Liver (tissue), 9 donors: ENCODE data around the gene PLD3. TPM values are rescaled to one million over a fixed set of nuclear protein-coding genes. Genes with fewer than 3 reads are reported as not detected.
"Not testable (repeated sequence)": the region's sequence is repeated elsewhere in the genome, so short reads cannot be mapped to it uniquely, and the experiment has no call there.

Experiments
- DNase-seq: peaks from one replicate; pipeline ENCODE4 v3.0.0-alpha.2; 2017; ENCODE audit warnings: low spot score
- H3K27ac ChIP-seq, 2 donors: one replicate each; pipeline ENCODE4 v1.7.0; 2013; ENCODE audit warnings: inconsistent platforms in 2 of 2, low read length in 2 of 2, control low read depth in 1 of 2, low read depth in 1 of 2, mild to moderate bottlenecking in 1 of 2
- H3K27me3 ChIP-seq, 4 donors: one replicate each; pipeline versions ENCODE4 v1.6.1 to v1.7.0; 2013; ENCODE audit warnings: low read length in 3 of 4, inconsistent platforms in 1 of 4, mild to moderate bottlenecking in 1 of 4, moderate library complexity in 1 of 4; ENCODE audit not compliant: control insufficient read depth in 4 of 4, insufficient read depth in 4 of 4
- H3K36me3 ChIP-seq, 4 donors: one replicate each; pipeline versions ENCODE4 v1.6.1 to v1.7.0; 2013; ENCODE audit warnings: low read length in 3 of 4, mild to moderate bottlenecking in 3 of 4, low read depth in 1 of 4, moderate library complexity in 1 of 4; ENCODE audit not compliant: control insufficient read depth in 4 of 4, insufficient read depth in 3 of 4
- H3K4me1 ChIP-seq, 4 donors: one replicate each; pipeline versions ENCODE4 v1.6.1 to v1.7.0; 2013; ENCODE audit warnings: low read length in 3 of 4, mild to moderate bottlenecking in 3 of 4, moderate library complexity in 1 of 4; ENCODE audit not compliant: control insufficient read depth in 4 of 4, insufficient read depth in 4 of 4
- H3K4me3 ChIP-seq, 3 donors: one replicate each; pipeline versions ENCODE4 v1.6.1 to v1.7.0; 2013; ENCODE audit warnings: low read length in 3 of 3, control low read depth in 1 of 3, low read depth in 1 of 3, mild to moderate bottlenecking in 1 of 3
- H3K9ac ChIP-seq, 2 donors: one replicate each; pipeline ENCODE4 v1.7.0; 2013; ENCODE audit warnings: low read length in 2 of 2, mild to moderate bottlenecking in 2 of 2, moderate library complexity in 2 of 2, control low read depth in 1 of 2, low read depth in 1 of 2
- H3K9me3 ChIP-seq, 4 donors: one replicate each; pipeline versions ENCODE4 v1.6.1 to v1.7.0; 2013; ENCODE audit warnings: low read length in 3 of 4; ENCODE audit not compliant: control insufficient read depth in 4 of 4
- ATF3 ChIP-seq: IDR thresholded peaks from 2 replicates; pipeline ENCODE4 v1.6.1; 2016; ENCODE audit warnings: antibody characterized with exemption
- CTCF ChIP-seq: fragments of 150-350 bp; IDR thresholded peaks from 2 replicates; pipeline ENCODE4 v1.5.1; 2017; ENCODE audit warnings: improper control_type of control experiment, low read depth, low read length; ENCODE audit not compliant: missing input control
- EGR1 ChIP-seq, 2 donors: IDR thresholded peaks; 2 replicates each; pipeline ENCODE4 v1.6.1; 2016 to 2018; ENCODE audit warnings: antibody characterized with exemption in 2 of 2, low read depth in 2 of 2
- FOXA2 ChIP-seq: IDR thresholded peaks from 2 replicates; pipeline ENCODE4 v1.6.1; 2016; ENCODE audit warnings: antibody characterized with exemption
- GABPA ChIP-seq, 2 donors: IDR thresholded peaks in 1 of 2; conservative IDR thresholded peaks in 1 of 2; 2 replicates each; pipeline ENCODE4 v1.6.1; 2016; ENCODE audit warnings: antibody characterized with exemption in 2 of 2, mild to moderate bottlenecking in 1 of 2, moderate library complexity in 1 of 2
- HNF4A ChIP-seq, 2 donors: conservative IDR thresholded peaks; 2 replicates each; pipeline ENCODE4 v1.6.1; 2016; ENCODE audit warnings: antibody characterized with exemption in 2 of 2, mild to moderate bottlenecking in 2 of 2
- HNF4G ChIP-seq: IDR thresholded peaks from 2 replicates; pipeline ENCODE4 v1.6.1; 2016; ENCODE audit warnings: antibody characterized with exemption
- JUND ChIP-seq, 2 donors: IDR thresholded peaks; 2 replicates each; pipeline ENCODE4 v1.6.1; 2016; ENCODE audit warnings: antibody characterized with exemption in 2 of 2
- MAX ChIP-seq: IDR thresholded peaks from 2 replicates; pipeline ENCODE4 v1.6.1; 2016; ENCODE audit warnings: antibody characterized with exemption
- NR2F2 ChIP-seq: IDR thresholded peaks from 2 replicates; pipeline ENCODE4 v1.6.1; 2016; ENCODE audit warnings: antibody characterized with exemption
- RAD21 ChIP-seq, 2 donors: IDR thresholded peaks; 2 replicates each; pipeline ENCODE4 v1.6.1; 2016; ENCODE audit warnings: antibody characterized with exemption in 2 of 2, mild to moderate bottlenecking in 2 of 2
- REST ChIP-seq: IDR thresholded peaks from 2 replicates; pipeline ENCODE4 v1.6.1; 2016; ENCODE audit warnings: antibody characterized with exemption, mild to moderate bottlenecking
- RXRA ChIP-seq, 2 donors: IDR thresholded peaks; 2 replicates each; pipeline ENCODE4 v1.6.1; 2017 to 2018; ENCODE audit warnings: antibody characterized with exemption in 2 of 2, mild to moderate bottlenecking in 1 of 2
- SP1 ChIP-seq: IDR thresholded peaks from 2 replicates; pipeline ENCODE4 v1.6.1; 2018; ENCODE audit warnings: antibody characterized with exemption, mild to moderate bottlenecking
- TAF1 ChIP-seq: conservative IDR thresholded peaks from 2 replicates; pipeline ENCODE4 v1.6.1; 2016; ENCODE audit warnings: antibody characterized with exemption, mild to moderate bottlenecking
- YY1 ChIP-seq: IDR thresholded peaks from 2 replicates; pipeline ENCODE4 v1.6.1; 2016; ENCODE audit warnings: antibody characterized with exemption, mild to moderate bottlenecking
- ZBTB33 ChIP-seq: IDR thresholded peaks from 2 replicates; pipeline ENCODE4 v1.6.1; 2016; ENCODE audit warnings: antibody characterized with exemption
- WGBS: extraction: QIAGEN DNeasy Blood & Tissue Kit; methylation state at CpG from one replicate; pipeline ENCODE4 v1.1.7; 2013; 5-methylcytosine and 5-hydroxymethylcytosine counted together
- polyA plus RNA-seq, 2 donors: library from polyadenylated mRNA; stranded (reverse) in 1 of 2; unstranded in 1 of 2; fragments of 200-250 nt in 1 of 2; fragments of >200 nt in 1 of 2; fragmentation: Nextera tagmentation in 1 of 2; extraction: Ambion mirVana in 1 of 2; gene quantifications; one replicate each; pipeline versions ENCODE4 v1.2.1 to v1.2.3, GENCODE V29; 2013 to 2015
- total RNA-seq, 2 donors: library from RNA; depleted of rRNA; stranded (reverse); fragments of >200 nt; gene quantifications; one replicate each; pipeline ENCODE4 v1.2.3, GENCODE V29; 2014
- donor health status: healthy.
- donor health status: healthy.
- donor health status: healthy.
- donor health status: healthy.
- donor health status: healthy.

The PLD3 gene
- total and polyA plus RNA-seq, 4 donors = 56.0 to 125 (median 105) TPM

- WGBS = 96% methylated on average over 6 of the region's 6 CpGs
Observed at GRCh38 chr19:40332669-40333068, 15.8 kb upstream of the PLD3 start.

GRCh38 chr19:40333083-40333482, 15.4 kb upstream of the PLD3 start:
- H3K27ac ChIP-seq, H3K4me3 ChIP-seq, DNase-seq, H3K27me3 ChIP-seq, H3K4me1 ChIP-seq, H3K9ac ChIP-seq, H3K9me3 ChIP-seq: not testable (repeated sequence)
- 98% methylated on average over 6 of the region's 6 CpGs for WGBS
- H3K36me3 ChIP-seq = peaks cover 8 to 48% (median 14%) of the 10 kb centered on the region in 4 donors

More at GRCh38 chr19:40332669-40333068, 15.8 kb upstream of the PLD3 start:
- no peaks in the 10 kb centered on the region for H3K27me3 ChIP-seq
- no peaks in the 10 kb centered on the region for H3K4me1 ChIP-seq
- H3K36me3 ChIP-seq = peaks cover 10 to 52% (median 15%) of the 10 kb centered on the region in 4 donors
- H3K9me3 ChIP-seq = no peaks in the 10 kb centered on the region
- no peak for TF ChIP-seq RAD21 (IDR thresholded peaks at IDR 0.05)
- no peak for TF ChIP-seq JUND (IDR thresholded peaks at IDR 0.05)
- no peak for TF ChIP-seq RXRA (IDR thresholded peaks at IDR 0.05)
- TF ChIP-seq SP1 = no peak
- no peak for TF ChIP-seq ZBTB33
- no peak for TF ChIP-seq EGR1 (IDR thresholded peaks at IDR 0.05; ENCODE audit: low read depth in 2 of 2)
- TF ChIP-seq FOXA2 = no peak
- TF ChIP-seq TAF1 = no peak
- no peak for TF ChIP-seq NR2F2
- no peak for TF ChIP-seq GABPA (IDR thresholded peaks at IDR 0.05 in 1 of 2, conservative IDR thresholded peaks at IDR 0.05 in 1 of 2)
- TF ChIP-seq YY1 = no peak
- no peak for TF ChIP-seq HNF4A (conservative IDR thresholded peaks at IDR 0.05)
- TF ChIP-seq ATF3 = no peak
- no peak for TF ChIP-seq CTCF
- no peak overlapping the region for H3K9ac ChIP-seq
- H3K4me3 ChIP-seq = no peak overlapping the region
- H3K27ac ChIP-seq = no peak overlapping the region
- DNase-seq = no peak

GRCh38 chr19:40335101-40335500, 13.4 kb upstream of the PLD3 start:
- DNase-seq = no peak
- Histone ChIP-seq H3K4me3 (no peak overlapping the region), H3K27me3 (no peaks in the 10 kb centered on the region), H3K9ac (no peak overlapping the region), H3K9me3 (no peaks in the 10 kb centered on the region), H3K4me1 (no peaks in the 10 kb centered on the region), H3K36me3 (peaks cover 6 to 45% (median 11%) of the 10 kb centered on the region in 4 donors), H3K27ac (no peak overlapping the region)
- TF ChIP-seq HNF4G (no peak), MAX (no peak), RXRA (IDR thresholded peaks at IDR 0.05) (no peak), YY1 (no peak), REST (no peak), ZBTB33 (no peak), SP1 (no peak), HNF4A (conservative IDR thresholded peaks at IDR 0.05) (no peak), NR2F2 (no peak), EGR1 (IDR thresholded peaks at IDR 0.05; ENCODE audit: low read depth in 2 of 2) (no peak)
